HG02840 (cell line): ENCODE data around the gene ZFAND2A.
"Not testable (repeated sequence)": the region's sequence is repeated elsewhere in the genome, so short reads cannot be mapped to it uniquely, and the experiment has no call there.

Source experiments
- ATAC-seq: cut with Tn5 transposase; IDR thresholded peaks from one replicate; pipeline ENCODE4 v1.9.1; 2021; ENCODE audit warnings: mild to moderate bottlenecking, moderate library complexity, moderate number of reproducible peaks; ENCODE audit not compliant: unreplicated experiment, low FRiP score

Gene ZFAND2A, protein sequence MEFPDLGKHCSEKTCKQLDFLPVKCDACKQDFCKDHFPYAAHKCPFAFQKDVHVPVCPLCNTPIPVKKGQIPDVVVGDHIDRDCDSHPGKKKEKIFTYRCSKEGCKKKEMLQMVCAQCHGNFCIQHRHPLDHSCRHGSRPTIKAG

DNA sequence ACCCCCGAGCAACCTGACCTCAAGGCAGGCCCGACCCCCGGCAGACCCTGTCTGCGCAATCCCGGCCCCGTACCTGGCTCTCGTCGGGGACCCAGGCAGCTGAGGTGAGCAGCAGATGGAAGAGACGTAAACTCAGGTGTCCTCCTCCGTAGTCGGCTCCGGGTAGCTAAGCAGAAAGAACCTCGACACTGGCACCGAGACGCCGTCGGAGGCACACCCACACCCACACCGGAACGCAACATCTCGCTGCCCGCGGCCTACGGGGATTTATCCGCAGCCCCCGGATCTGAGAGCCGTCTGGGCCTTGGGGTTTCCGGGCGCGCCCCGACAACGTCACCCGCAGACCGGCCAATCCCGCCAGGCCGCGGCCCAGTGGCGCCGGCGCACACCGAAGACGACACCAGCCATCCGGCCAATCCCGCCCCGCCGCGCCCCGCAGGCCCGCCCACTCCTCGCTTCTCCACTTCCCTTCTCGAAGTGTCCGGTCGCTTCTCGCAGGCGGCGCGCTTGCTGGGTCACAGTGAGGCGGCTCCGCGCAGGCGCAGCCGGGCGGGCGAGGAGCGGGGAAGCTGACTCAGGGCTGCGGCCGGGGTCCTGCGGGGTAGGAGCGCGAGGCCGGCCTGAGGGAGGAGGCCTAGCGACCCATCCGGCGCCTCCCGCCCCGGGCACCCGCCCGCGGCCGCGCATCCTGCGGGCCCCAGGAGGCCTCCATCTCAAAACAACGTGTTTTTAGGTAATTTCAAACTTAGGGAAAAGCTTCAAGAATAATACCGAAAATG is at the start of gene ZFAND2A:
Gene ZFAND2A (minus strand): TSS at position 306 of the 779 bp plus-strand sequence. CDS start 1,984 bp downstream, outside the sequence.
- ATAC-seq: peak; percentile 97

GRCh38 chr7:1209097-1209496 is 49.1 kb upstream of the ZFAND2A start:
- ATAC-seq: no peak

- ATAC-seq: not testable (repeated sequence)
These were observed 45.7 kb upstream of the ZFAND2A start for GRCh38 chr7:1205742-1206141.

DNA sequence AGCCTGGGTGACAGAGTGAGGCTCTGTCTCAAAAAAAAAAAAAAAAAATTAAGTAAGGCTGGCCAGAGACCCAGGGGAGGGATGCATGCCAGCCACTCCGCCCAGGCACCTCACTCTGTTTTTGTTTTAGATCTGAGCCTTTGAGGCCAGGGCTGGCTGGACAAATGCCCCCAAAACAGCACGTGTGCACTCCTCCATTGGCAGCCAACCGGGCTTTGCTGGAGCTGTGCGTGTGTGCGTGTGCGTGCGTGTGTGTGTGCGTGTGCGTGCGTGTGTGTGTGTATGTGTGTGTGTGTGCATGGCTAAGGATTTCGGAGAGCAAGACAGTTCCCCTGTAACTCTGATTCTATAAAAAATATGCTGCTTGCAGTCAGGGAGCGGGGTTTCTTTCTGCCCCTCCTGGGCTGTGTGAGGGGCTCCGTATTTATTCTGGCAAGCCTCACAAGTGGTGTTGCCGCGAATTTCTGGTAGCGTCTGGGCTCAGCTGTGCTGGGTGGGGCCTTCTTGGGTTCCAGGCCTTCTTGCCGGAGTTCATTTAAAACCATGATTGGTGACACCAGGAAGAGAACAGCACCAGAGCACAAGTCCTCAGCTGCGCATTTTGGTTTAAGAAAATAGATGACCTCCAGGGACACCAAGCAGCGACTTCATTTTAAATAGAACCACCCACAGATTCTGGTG is 44.6 kb upstream of the ZFAND2A start:
- ATAC-seq: no peak

DNA sequence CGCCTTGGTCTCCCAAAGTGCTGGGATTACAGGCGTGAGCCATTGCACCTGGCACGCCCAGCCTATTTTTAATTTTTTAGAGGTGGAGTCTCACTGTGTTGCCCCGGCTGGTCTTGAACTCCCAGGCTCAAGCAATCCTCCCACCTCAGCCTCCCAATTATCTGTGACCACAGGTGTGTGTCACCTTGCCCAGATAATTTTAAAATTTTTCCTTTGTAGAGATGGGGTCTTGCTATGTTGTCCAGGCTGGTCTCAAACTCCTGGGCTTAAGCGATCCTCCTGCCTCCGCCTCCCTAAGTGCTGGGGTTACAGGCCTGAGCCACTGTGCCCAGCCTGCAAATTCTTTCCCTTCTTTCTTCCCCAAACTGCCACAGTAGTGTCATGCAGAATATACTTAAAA is 42.9 kb upstream of the ZFAND2A start:
- not testable (repeated sequence) for ATAC-seq

DNA sequence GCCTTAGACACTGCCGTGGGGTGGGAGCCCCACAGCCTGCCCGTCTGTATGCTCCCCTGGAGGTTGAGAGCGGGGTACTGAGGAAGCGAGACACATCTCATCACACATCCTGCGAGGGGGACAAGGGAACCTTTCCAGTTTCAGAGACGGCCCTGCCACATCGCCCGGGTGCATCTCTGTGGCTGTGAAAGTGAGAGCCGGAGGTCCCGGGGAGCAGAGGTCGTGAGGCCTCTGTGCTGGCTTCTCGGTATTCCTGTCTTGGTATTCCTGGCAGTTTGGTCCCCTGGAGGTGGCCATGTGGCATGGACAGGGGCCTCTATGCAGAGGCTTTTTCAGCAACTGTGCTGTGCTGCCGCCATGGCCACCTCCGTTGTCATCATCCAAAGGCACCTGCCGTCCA is 41.9 kb upstream of the ZFAND2A start:
- ATAC-seq: no peak

DNA sequence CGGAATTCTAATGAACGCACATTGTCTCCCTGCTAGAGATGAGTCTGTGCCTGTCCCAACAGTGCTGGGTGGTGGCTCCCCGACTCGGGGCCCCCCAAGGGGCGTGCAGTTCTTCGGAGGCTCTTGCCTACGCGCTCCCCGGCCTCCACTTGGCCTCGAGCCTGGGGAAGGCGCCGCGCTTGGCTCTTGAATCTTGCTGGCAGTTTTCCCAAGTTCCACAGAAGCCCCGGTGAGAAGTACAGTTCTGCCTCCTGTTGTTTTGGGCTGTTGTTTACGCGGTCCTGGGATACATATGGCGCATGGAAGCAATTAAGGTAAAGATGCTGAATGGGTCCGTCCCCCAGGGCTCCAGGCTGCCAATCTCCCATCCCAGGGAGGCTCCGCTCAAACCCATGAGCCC is 40.0 kb upstream of the ZFAND2A start:
- ATAC-seq: no peak

GRCh38 chr7:1197997-1198625 is 38.1 kb upstream of the ZFAND2A start:
- ATAC-seq: no peak

DNA sequence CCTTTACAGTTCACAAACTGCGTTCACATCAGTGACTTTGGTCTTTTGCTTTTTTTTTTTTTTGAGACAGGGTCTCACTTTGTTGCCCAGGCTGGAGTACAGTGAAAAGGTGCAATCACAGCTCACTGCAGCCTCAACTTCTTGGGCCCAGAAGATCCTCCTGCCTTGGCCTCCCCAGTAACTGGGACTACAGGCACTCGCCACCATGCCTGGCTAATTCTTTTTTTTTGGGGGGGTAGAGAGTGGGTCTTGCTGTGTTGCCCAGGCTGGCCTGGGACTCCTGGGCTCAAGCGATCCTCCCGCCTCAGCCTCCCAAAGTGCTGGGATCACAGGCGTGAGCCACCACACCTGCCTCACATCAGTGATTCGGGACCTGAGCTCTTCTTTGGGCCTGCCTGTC is 37.0 kb upstream of the ZFAND2A start:
- ATAC-seq: no peak

DNA sequence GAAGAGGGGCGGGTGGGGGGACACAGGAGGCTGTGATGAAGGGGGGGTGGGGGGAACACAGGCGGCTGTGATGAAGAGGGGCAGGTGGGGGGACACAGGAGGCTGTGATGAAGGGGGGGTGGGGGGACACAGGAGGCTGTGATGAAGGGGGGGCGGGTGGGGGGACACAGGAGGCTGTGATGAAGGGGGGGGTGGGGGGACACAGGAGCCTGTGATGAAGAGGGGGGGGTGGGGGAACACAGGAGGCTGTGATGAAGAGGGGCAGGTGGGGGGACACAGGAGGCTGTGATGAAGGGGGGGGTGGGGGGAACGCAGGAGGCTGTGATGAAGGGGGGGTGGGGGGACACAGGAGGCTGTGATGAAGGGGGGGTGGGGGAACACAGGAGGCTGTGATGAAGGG is 36.4 kb upstream of the ZFAND2A start:
- not testable (repeated sequence) for ATAC-seq

DNA sequence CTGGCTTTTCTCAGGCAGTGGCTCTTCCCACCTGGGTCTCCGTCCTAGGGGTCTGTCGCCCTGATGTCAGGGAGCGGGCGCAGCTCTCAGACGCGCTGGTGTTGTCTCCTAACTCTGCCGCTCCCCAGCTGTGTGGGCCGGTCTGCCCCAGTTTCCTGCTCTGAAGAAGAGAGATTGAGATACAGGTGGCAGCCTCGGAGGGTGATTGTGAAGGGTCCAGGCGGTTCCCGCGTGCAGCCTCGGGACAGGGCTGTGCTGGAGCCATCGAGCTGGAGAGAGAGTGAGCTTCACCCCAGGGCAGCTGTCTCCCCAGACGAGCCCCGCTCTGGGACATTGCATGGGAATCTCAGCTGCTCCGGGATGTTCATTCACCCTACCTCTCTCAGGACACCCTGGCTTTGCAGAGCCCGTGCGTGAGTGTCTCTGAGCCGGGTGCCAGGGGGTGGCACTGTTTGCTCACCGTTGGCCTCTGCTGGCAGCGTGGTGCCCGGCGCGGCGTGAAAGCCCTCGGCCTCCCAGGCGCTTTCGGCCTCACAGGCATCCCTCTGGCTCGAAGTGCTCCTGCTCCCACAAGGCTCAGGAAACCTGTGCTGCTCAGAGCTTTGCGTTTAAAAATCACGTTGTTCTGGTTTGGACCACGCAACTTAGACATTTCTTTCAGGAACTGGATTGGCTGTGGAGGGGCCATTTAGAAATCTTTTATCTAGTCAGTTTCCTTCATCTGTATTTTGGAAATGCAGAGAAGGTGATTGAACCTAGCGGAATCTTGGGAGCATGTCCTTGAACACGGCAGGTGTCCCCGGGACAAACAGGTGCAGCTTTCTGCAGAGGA is 33.8 kb upstream of the ZFAND2A start:
- ATAC-seq: no peak

- no peak for ATAC-seq
These were observed 32.2 kb upstream of the ZFAND2A start for GRCh38 chr7:1192171-1192676.

DNA sequence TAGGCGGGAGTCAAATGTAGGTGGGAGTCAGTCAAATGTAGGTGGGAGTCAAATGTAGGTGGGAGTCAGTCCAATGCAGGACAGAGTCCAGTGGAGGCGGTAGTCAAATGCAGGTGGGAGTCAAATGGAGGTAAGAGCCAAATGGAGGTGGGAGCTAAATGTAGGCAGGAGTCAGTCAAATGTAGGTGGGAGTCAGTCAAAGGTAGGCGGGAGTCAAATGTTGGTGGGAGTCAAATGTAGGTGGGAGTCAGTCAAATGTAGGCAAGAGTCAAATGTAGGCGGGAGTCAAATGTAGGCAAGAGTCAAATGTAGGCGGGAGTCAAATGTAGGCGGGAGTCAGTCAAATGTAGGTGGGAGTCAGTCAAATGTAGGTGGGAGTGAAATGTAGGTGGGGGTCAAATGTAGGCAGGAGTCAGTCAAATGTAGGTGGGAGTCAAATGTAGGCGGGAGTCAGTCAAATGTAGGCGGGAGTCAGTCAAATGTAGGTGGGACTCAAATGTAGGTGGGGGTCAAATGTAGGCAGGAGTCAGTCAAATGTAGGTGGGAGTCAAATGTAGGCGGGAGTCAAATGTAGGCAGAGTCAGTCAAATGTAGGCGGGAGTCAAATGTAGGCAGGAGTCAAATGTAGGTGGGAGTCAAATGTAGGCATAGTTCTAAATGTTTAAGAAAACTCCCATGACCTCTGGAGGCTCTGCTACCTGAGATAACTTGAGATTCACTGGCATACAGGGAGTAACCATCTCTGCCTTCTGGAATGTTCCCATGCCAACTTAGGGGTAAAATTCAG is 30.2 kb upstream of the ZFAND2A start:
- ATAC-seq: no peak

- ATAC-seq: no peak
These were observed 28.8 kb upstream of the ZFAND2A start for GRCh38 chr7:1188720-1189294.

DNA sequence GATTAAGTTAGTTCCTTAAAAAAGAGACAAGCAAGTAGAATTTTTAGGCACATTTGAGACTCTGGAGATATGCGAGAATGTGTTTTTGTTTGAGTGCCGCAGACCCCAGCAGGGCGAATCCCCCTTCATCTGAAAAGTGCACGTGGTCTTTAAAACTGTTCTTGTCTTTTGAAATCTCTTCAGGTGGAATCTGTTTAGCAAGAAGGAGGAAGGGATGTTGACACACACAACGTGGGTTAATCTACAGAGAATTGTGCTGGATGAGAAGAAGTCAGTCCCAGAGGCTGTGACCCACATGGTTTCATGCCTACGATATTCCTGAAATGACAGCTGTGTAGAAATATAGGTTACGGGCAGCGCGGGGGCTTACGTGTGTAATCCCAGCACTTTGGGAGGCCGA is 27.1 kb upstream of the ZFAND2A start:
- no peak for ATAC-seq

DNA sequence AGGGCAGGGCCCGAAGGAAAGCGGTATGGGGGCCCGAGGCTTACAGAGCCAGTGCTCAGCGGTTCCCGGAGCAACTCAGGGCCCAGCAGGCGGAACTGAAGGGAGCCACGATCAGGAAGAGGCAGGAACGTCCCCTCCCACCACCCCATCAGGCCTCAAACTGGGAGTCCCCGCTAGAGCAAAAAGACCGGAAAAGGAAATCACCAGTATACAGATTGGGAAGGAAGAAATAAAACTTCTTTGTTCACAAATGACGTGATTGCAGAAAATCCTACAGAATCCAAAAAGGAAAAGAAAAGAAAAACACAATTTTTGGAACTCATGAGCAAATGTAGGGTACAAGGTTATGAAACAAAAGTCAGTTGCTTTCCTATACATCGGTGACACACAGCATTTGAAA is 21.6 kb upstream of the ZFAND2A start:
- ATAC-seq: no peak

- ATAC-seq: no peak
These were observed 21.0 kb upstream of the ZFAND2A start for GRCh38 chr7:1181031-1181430.

DNA sequence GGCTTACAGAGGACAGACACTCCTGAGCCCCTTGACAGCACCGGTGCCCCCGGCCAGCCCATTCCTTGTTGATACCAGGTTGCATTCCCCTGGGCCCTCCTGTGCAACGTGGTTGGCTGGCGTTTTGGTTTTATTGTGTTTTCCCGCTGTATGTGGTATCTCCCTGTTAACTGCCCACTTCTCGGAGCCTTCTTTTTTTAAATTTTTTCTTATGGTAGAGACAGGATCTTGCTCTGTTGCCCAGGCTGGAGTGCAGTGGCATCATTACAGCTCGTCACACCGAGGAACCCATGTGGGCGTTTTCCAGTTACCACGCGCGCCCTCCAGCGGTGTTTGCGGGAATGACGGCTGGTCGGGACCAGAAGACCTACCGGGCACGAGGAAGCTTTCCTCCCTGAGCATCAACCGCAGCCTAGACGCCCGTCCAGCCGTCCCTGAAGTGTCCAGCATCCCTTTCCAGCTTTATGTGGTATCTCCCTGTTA is 16.9 kb upstream of the ZFAND2A start:
- ATAC-seq: no peak
